ENCODE measurements around the gene TMEM51.

- TF ChIP-seq POLR2A (IDR thresholded peaks at IDR 0.05; ENCODE audit: extremely low read depth, insufficient read length): no peak
- TF ChIP-seq, protein P1, sequence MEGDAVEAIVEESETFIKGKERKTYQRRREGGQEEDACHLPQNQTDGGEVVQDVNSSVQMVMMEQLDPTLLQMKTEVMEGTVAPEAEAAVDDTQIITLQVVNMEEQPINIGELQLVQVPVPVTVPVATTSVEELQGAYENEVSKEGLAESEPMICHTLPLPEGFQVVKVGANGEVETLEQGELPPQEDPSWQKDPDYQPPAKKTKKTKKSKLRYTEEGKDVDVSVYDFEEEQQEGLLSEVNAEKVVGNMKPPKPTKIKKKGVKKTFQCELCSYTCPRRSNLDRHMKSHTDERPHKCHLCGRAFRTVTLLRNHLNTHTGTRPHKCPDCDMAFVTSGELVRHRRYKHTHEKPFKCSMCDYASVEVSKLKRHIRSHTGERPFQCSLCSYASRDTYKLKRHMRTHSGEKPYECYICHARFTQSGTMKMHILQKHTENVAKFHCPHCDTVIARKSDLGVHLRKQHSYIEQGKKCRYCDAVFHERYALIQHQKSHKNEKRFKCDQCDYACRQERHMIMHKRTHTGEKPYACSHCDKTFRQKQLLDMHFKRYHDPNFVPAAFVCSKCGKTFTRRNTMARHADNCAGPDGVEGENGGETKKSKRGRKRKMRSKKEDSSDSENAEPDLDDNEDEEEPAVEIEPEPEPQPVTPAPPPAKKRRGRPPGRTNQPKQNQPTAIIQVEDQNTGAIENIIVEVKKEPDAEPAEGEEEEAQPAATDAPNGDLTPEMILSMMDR (IDR thresholded peaks at IDR 0.05; ENCODE audit: low read depth, low read length): no peak
Measured at GRCh38 chr1:15110128-15110866, 43.2 kb upstream of the TMEM51 start.
